SK-N-SH treated with all-trans-retinoic acid at 6 μM for 48 hours (cell line): Measurements from ENCODE around the gene NOTO.
"Not testable (repeated sequence)": the region's sequence is repeated elsewhere in the genome, so short reads cannot be mapped to it uniquely, and the experiment has no call there.

Experiments
- BACH2 ChIP-seq: fragments of 250-450 bp; sonication (Bioruptor Pico); IDR thresholded peaks from 2 replicates; pipeline ENCODE4 v1.9.0; 2021; ENCODE audit warnings: mild to moderate bottlenecking, borderline replicate concordance
- CREB5 ChIP-seq: fragments of 250-450 bp; sonication (Bioruptor Pico); IDR thresholded peaks from 2 replicates; pipeline ENCODE4 v1.5.1; 2020; ENCODE audit warnings: low read depth, mild to moderate bottlenecking, moderate library complexity
- OSR1 ChIP-seq: fragments of 250-450 bp; sonication (Bioruptor Pico); IDR thresholded peaks from 2 replicates; pipeline ENCODE4 v1.8.0; 2022; ENCODE audit warnings: moderate library complexity, mild to moderate bottlenecking, inconsistent platforms
- RARB ChIP-seq: fragments of 250-450 bp; sonication (Bioruptor Pico); IDR thresholded peaks from 2 replicates; pipeline ENCODE4 v1.8.0; 2021; ENCODE audit warnings: mild to moderate bottlenecking, moderate library complexity
- ZFP3 ChIP-seq: fragments of 250-450 bp; sonication (Bioruptor Pico); IDR thresholded peaks from 2 replicates; pipeline ENCODE4 v1.5.0; 2020; ENCODE audit warnings: mild to moderate bottlenecking, moderate library complexity
- ZFP30 ChIP-seq: fragments of 450-650 bp; formaldehyde crosslinking; IDR thresholded peaks from 2 replicates; pipeline ENCODE4 v1.5.0; 2022; ENCODE audit warnings: mild to moderate bottlenecking, moderate library complexity
- ZNF565 ChIP-seq: fragments of 450-650 bp; formaldehyde crosslinking; conservative IDR thresholded peaks from 2 replicates; pipeline ENCODE4 v1.5.0; 2020; ENCODE audit warnings: low read depth, mild to moderate bottlenecking, moderate library complexity
- TF ChIP-seq, protein P1 (sequence below): fragments of 250-450 bp; sonication (Bioruptor Pico); IDR thresholded peaks from 2 replicates; pipeline ENCODE4 v1.5.1; 2021; ENCODE audit warnings: mild to moderate bottlenecking, moderate library complexity
- TF ChIP-seq, protein P2 (sequence below): fragments of 250-450 bp; sonication (Bioruptor Pico); IDR thresholded peaks from 2 replicates; pipeline ENCODE4 v1.8.0; 2020; ENCODE audit warnings: mild to moderate bottlenecking, moderate library complexity, borderline replicate concordance

GRCh38 chr2:73200281-73200680 lies 2.1 kb upstream of the NOTO start:
- TF ChIP-seq, protein P1, sequence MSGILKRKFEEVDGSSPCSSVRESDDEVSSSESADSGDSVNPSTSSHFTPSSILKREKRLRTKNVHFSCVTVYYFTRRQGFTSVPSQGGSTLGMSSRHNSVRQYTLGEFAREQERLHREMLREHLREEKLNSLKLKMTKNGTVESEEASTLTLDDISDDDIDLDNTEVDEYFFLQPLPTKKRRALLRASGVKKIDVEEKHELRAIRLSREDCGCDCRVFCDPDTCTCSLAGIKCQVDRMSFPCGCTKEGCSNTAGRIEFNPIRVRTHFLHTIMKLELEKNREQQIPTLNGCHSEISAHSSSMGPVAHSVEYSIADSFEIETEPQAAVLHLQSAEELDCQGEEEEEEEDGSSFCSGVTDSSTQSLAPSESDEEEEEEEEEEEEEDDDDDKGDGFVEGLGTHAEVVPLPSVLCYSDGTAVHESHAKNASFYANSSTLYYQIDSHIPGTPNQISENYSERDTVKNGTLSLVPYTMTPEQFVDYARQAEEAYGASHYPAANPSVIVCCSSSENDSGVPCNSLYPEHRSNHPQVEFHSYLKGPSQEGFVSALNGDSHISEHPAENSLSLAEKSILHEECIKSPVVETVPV: not testable (repeated sequence)
- not testable (repeated sequence) for TF ChIP-seq ZNF565 (CRISPR knock-in tag); OSR1 (CRISPR knock-in tag); CREB5 (CRISPR knock-in tag); ZFP3; BACH2 (CRISPR knock-in tag); ZFP30 (CRISPR knock-in tag); RARB (CRISPR knock-in tag)
- TF ChIP-seq, protein P2, sequence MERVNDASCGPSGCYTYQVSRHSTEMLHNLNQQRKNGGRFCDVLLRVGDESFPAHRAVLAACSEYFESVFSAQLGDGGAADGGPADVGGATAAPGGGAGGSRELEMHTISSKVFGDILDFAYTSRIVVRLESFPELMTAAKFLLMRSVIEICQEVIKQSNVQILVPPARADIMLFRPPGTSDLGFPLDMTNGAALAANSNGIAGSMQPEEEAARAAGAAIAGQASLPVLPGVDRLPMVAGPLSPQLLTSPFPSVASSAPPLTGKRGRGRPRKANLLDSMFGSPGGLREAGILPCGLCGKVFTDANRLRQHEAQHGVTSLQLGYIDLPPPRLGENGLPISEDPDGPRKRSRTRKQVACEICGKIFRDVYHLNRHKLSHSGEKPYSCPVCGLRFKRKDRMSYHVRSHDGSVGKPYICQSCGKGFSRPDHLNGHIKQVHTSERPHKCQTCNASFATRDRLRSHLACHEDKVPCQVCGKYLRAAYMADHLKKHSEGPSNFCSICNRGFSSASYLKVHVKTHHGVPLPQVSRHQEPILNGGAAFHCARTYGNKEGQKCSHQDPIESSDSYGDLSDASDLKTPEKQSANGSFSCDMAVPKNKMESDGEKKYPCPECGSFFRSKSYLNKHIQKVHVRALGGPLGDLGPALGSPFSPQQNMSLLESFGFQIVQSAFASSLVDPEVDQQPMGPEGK: not testable (repeated sequence)
